NT2/D1 (cell line): ENCODE measurements around the gene SMG6.

Experiments
- SUZ12 ChIP-seq: IDR thresholded peaks from 2 replicates; pipeline ENCODE4 v1.6.1; 2011; ENCODE audit not compliant: insufficient read length, insufficient read depth; ENCODE audit errors: extremely low read depth
- ZNF274 ChIP-seq: IDR thresholded peaks from 2 replicates; pipeline ENCODE4 v1.6.1; 2011; ENCODE audit warnings: mild to moderate bottlenecking, low read depth, low read length

GRCh38 chr17:2172077-2172851, 131.3 kb downstream of the SMG6 start:
- TF ChIP-seq ZNF274 (no peak), SUZ12 (no peak)
